Stomach (tissue), 4 donors: ENCODE measurements around the gene PRR33.

ENCODE experiments used
- POLR2A ChIP-seq, 4 donors: fragments of 450-650 bp; IDR thresholded peaks; one replicate each; pipeline ENCODE4 v1.6.1; 2016; ENCODE audit warnings: antibody characterized with exemption in 4 of 4, control low read depth in 2 of 4, mild to moderate bottlenecking in 1 of 4, moderate library complexity in 1 of 4
- POLR2AphosphoS5 ChIP-seq, 3 donors: sonication (generic); formaldehyde crosslinking; IDR thresholded peaks; one replicate each; pipeline ENCODE4 v1.6.1; 2016; ENCODE audit warnings: antibody characterized with exemption in 3 of 3
- TF ChIP-seq, protein P1 (sequence below), 7 experiments: fragments of 450-650 bp in 4 of 7; fragments of 200-600 bp in 3 of 7; sonication (generic) in 3 of 7; IDR thresholded peaks; one replicate each; pipeline ENCODE4 v1.5.1; 2016 to 2019; ENCODE audit warnings: antibody characterized with exemption in 7 of 7, control low read depth in 2 of 7, mild to moderate bottlenecking in 1 of 7

GRCh38 chr11:1855886-1856265, 35.8 kb downstream of the PRR33 start:
- TF ChIP-seq, protein P1, sequence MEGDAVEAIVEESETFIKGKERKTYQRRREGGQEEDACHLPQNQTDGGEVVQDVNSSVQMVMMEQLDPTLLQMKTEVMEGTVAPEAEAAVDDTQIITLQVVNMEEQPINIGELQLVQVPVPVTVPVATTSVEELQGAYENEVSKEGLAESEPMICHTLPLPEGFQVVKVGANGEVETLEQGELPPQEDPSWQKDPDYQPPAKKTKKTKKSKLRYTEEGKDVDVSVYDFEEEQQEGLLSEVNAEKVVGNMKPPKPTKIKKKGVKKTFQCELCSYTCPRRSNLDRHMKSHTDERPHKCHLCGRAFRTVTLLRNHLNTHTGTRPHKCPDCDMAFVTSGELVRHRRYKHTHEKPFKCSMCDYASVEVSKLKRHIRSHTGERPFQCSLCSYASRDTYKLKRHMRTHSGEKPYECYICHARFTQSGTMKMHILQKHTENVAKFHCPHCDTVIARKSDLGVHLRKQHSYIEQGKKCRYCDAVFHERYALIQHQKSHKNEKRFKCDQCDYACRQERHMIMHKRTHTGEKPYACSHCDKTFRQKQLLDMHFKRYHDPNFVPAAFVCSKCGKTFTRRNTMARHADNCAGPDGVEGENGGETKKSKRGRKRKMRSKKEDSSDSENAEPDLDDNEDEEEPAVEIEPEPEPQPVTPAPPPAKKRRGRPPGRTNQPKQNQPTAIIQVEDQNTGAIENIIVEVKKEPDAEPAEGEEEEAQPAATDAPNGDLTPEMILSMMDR (IDR thresholded peaks at IDR 0.05) = no peak
- TF ChIP-seq POLR2AphosphoS5 (IDR thresholded peaks at IDR 0.05) (no peak), POLR2A (IDR thresholded peaks at IDR 0.05) (no peak)
